Glutamatergic neuron (in vitro differentiated cells): ENCODE measurements around the gene CDH15. TPM values are rescaled to one million over a fixed set of nuclear protein-coding genes. Genes with fewer than 3 reads are reported as not detected.

Source experiments
- DNase-seq: peaks from one replicate; pipeline ENCODE4 v3.0.0; 2022
- H3K27ac Mint-ChIP-seq: one replicate; pipeline ENCODE4 v1.8.0; 2020; ENCODE audit warnings: mild to moderate bottlenecking, mixed read lengths, inconsistent platforms; ENCODE audit not compliant: unreplicated experiment
- H3K27me3 Mint-ChIP-seq: one replicate; pipeline ENCODE4 v1.8.0; 2020; ENCODE audit warnings: mild to moderate bottlenecking, moderate library complexity, mixed read lengths, inconsistent platforms; ENCODE audit not compliant: unreplicated experiment
- H3K36me3 Mint-ChIP-seq: one replicate; pipeline ENCODE4 v1.8.0; 2020; ENCODE audit warnings: mild to moderate bottlenecking, mixed read lengths, inconsistent platforms; ENCODE audit not compliant: unreplicated experiment
- H3K4me1 Mint-ChIP-seq: one replicate; pipeline ENCODE4 v1.8.0; 2020; ENCODE audit warnings: mild to moderate bottlenecking, low read depth, mixed read lengths, inconsistent platforms; ENCODE audit not compliant: unreplicated experiment
- H3K4me3 Mint-ChIP-seq: one replicate; pipeline ENCODE4 v1.8.0; 2020; ENCODE audit warnings: mild to moderate bottlenecking, mixed read lengths, inconsistent platforms; ENCODE audit not compliant: unreplicated experiment
- H3K9me3 Mint-ChIP-seq: one replicate; pipeline ENCODE4 v1.8.0; 2020; ENCODE audit warnings: mild to moderate bottlenecking, moderate library complexity, mixed read lengths, inconsistent platforms; ENCODE audit not compliant: unreplicated experiment
- total RNA-seq: library from RNA; stranded (reverse); fragmentation: NEBNext Ultra II Directional; extraction: Animal tissue kit (Norgen Biotek cat#: 25700); gene quantifications from one replicate; pipeline ENCODE4 v1.2.1, GENCODE V29; 2021; ENCODE audit not compliant: unreplicated experiment
- TF ChIP-seq, protein P1 (sequence below): fragments of 200-600 bp; sonication (generic); IDR thresholded peaks from one replicate; pipeline ENCODE4 v1.5.0; 2021; ENCODE audit not compliant: partially characterized antibody, unreplicated experiment

Gene CDH15
- total RNA-seq, 1 donor from 2014 or later, result 12.6 TPM

DNA sequence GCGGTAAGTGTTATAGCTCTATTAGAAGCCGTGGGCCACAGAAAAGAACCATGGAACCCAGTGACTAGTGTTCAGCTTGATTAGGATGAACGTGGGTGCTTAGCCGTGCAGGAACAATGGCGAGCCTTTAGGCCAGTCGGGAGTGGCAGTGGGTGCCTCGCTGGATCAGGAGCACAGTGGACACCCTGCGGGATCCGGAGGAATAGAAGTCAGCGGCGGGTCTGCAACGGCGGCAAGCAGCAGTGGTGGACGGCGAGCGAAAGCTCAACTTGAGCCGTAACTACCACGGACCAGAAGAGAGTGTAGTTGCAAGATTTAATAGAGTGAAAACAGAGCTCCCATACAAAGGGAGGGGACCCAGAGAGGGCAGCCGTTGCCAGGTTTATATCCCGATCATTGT lies 37.3 kb upstream of the CDH15 start:
- peaks cover 14% of the 10 kb centered on the region for H3K36me3 Mint-ChIP-seq
- H3K27ac Mint-ChIP-seq, result no peak overlapping the region
- peaks cover 2% of the 10 kb centered on the region for H3K27me3 Mint-ChIP-seq
- no peak overlapping the region for H3K4me3 Mint-ChIP-seq
- peaks cover 16% of the 10 kb centered on the region for H3K4me1 Mint-ChIP-seq
- TF ChIP-seq, protein P1, sequence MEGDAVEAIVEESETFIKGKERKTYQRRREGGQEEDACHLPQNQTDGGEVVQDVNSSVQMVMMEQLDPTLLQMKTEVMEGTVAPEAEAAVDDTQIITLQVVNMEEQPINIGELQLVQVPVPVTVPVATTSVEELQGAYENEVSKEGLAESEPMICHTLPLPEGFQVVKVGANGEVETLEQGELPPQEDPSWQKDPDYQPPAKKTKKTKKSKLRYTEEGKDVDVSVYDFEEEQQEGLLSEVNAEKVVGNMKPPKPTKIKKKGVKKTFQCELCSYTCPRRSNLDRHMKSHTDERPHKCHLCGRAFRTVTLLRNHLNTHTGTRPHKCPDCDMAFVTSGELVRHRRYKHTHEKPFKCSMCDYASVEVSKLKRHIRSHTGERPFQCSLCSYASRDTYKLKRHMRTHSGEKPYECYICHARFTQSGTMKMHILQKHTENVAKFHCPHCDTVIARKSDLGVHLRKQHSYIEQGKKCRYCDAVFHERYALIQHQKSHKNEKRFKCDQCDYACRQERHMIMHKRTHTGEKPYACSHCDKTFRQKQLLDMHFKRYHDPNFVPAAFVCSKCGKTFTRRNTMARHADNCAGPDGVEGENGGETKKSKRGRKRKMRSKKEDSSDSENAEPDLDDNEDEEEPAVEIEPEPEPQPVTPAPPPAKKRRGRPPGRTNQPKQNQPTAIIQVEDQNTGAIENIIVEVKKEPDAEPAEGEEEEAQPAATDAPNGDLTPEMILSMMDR, result no peak
- peak; percentile 3 for DNase-seq
- peaks cover 7% of the 10 kb centered on the region for H3K9me3 Mint-ChIP-seq

DNA sequence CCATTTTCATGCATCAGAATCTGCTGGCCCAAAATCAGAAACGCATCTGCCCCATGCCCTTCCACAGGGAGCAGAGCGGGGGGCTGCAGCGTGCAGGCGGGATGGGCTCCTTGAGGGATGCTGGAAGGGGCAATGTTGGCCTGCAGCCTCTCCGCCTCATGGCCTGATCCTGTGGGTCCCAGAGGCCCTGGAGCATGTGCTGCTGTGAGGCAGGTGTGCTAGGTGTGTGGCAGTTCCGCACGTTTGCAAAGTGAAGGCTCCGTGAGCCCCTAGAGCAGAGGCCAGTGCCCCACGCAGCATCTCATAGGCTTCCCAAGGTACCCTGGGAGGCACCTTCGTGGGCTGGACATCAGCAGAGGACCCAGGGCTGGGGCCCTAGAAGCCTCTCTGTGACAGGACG lies 36.4 kb upstream of the CDH15 start:
- Mint-ChIP-seq H3K4me1 (peaks cover 16% of the 10 kb centered on the region), H3K36me3 (peaks cover 5% of the 10 kb centered on the region), H3K9me3 (peaks cover 7% of the 10 kb centered on the region), H3K27me3 (peaks cover 2% of the 10 kb centered on the region), H3K27ac (peak overlapping the region; percentile 76), H3K4me3 (no peak overlapping the region)
- TF ChIP-seq, protein P1, result no peak
- peak; percentile 15 for DNase-seq

DNA sequence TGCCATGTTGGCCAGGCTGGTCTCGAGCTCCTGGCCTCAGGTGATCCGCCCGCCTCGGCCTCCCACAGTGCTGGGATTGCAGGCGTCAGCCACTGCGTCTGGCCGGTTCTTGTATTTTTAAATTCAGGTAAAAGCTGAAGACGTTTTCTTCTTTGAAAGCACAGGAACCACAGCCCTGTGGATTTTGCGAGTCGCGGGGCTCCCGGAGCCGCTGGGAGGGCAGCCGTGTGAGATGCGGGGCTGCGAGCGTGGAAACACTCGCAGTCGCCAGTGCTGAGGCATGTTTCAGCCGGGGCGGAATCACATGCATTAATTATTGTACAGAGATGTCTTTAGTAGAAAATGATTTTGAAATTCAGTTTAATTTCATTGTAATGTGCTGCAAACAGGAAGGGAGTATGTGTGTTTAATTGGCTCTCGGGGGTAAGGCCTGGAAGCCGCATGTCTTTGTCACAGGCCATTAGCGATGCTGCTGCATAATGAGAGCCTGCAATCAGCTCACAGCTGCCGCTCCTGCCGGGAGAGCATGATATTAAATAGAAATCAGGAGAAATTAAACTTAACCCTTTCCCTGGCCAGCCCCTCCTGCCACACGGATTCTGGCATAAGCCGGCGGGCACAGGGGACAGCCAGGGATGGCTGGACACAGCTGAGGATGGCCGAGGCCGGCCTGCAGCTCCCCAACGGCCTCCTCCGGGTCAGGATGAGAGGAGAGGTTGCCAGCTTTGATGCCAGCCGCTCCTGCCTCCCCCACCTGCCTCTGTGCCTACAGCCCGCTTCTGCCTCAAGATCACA lies 35.4 kb upstream of the CDH15 start:
- H3K27me3 Mint-ChIP-seq, result peaks cover 2% of the 10 kb centered on the region
- peak; percentile 53 for DNase-seq
- H3K36me3 Mint-ChIP-seq, result no peaks in the 10 kb centered on the region
- TF ChIP-seq, protein P1, result no peak
- H3K9me3 Mint-ChIP-seq, result peaks cover 7% of the 10 kb centered on the region
- H3K27ac Mint-ChIP-seq, result peak overlapping the region; percentile 75
- H3K4me1 Mint-ChIP-seq, result peaks cover 16% of the 10 kb centered on the region
- H3K4me3 Mint-ChIP-seq, result no peak overlapping the region

DNA sequence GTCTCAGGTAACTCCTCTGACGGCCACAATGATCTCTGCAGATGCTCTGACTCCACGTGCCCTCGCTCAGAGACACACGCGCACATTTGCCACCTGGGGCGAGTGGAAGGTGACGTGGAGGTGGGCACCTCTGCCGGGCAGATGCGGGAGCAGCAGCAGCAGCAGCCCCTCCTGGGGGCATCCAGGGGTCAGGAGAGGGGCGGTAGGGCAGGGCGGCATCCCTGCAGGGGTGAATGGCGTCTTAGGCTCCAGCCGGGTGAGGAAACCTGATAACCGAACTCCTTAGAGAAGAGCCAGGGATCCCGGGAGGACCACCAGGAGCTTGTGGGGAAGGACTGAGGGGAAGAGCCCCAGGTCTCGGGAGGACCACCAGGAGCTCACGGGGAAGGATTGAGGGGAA lies 34.6 kb upstream of the CDH15 start:
- Mint-ChIP-seq H3K4me3 (no peak overlapping the region), H3K27ac (no peak overlapping the region), H3K9me3 (peaks cover 7% of the 10 kb centered on the region), H3K36me3 (no peaks in the 10 kb centered on the region), H3K27me3 (peaks cover 2% of the 10 kb centered on the region), H3K4me1 (peaks cover 12% of the 10 kb centered on the region)
- TF ChIP-seq, protein P1, result no peak
- peak; percentile 7 for DNase-seq
